ENCODE data around the gene SNTA1. TPM values are rescaled to one million over a fixed set of nuclear protein-coding genes. Genes with fewer than 3 reads are reported as not detected.
"Not testable (repeated sequence)": the region's sequence is repeated elsewhere in the genome, so short reads cannot be mapped to it uniquely, and the experiment has no call there.

The SNTA1 gene
- total and polyA plus RNA-seq, 7 donors = 36.6 to 196 (median 139) TPM

DNA sequence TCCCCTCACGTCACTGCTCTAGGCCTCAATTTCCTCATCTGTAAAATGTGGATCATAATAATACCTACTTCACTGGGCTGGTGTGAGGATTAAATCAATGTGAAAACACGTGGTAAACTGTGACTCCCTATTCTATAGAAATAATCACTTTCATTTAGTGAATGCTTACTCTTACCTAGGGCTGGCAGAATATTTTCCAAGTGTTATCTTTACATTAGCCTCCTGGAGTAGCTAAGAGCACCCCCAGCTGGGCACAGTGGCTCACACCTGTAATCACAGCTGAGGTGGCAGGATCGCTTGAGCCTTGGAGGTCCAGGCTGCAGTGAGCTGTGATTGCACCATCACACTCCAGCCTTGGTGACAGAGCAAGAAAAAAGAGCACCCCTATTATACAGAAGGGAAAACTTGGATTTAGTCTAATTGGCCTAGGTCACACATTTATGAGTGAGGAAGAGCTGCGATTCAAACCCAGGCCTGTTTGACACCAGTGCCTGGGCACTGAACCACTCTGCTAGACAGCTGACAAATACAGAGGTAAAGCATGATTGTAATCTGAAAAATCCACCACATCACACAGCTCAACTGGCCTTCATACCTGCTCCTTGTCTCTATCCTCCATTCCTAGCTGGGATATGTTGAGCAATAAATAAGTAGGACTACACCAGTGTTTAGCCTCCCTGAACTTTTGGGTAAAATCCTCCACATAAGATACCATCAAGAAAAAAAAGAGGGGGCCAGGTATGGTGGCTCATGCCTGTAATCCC, 1.4 kb upstream of the SNTA1 start:
- Histone ChIP-seq H3K9me3 (no peaks in the 10 kb centered on the region), H3K4me1 (peaks cover 26% of the 10 kb centered on the region), H3K36me3 (ENCODE audit: insufficient read depth in 1 of 2, low read depth in 1 of 2) (no peaks in the 10 kb centered on the region), H3K27ac (peak overlapping the region; percentile 90), H3K27me3 (ENCODE audit: insufficient read depth in 3 of 3, low read length in 2 of 3) (no peaks in the 10 kb centered on the region), H3K4me3 (peak overlapping the region; percentile 71)
- 40 to 62% (median 42%) methylated on average over 4 of the region's 4 CpGs for WGBS, 3 donors
- intact Hi-C loops (cut with DNase I) = loop anchor here (2.0 to 5.0 kb wide), 3 partner anchors 28 to 43 kb away; partner anchors contain the start of gene CDK5RAP1 (in 2 of the 2)
- peak in 1 of 2 donors; percentile 31 for DNase-seq
- peak; percentile 30 to 67 (median 60) for ATAC-seq
- TF ChIP-seq, protein P1, sequence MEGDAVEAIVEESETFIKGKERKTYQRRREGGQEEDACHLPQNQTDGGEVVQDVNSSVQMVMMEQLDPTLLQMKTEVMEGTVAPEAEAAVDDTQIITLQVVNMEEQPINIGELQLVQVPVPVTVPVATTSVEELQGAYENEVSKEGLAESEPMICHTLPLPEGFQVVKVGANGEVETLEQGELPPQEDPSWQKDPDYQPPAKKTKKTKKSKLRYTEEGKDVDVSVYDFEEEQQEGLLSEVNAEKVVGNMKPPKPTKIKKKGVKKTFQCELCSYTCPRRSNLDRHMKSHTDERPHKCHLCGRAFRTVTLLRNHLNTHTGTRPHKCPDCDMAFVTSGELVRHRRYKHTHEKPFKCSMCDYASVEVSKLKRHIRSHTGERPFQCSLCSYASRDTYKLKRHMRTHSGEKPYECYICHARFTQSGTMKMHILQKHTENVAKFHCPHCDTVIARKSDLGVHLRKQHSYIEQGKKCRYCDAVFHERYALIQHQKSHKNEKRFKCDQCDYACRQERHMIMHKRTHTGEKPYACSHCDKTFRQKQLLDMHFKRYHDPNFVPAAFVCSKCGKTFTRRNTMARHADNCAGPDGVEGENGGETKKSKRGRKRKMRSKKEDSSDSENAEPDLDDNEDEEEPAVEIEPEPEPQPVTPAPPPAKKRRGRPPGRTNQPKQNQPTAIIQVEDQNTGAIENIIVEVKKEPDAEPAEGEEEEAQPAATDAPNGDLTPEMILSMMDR (IDR thresholded peaks at IDR 0.05) = peak; percentile 51

DNA sequence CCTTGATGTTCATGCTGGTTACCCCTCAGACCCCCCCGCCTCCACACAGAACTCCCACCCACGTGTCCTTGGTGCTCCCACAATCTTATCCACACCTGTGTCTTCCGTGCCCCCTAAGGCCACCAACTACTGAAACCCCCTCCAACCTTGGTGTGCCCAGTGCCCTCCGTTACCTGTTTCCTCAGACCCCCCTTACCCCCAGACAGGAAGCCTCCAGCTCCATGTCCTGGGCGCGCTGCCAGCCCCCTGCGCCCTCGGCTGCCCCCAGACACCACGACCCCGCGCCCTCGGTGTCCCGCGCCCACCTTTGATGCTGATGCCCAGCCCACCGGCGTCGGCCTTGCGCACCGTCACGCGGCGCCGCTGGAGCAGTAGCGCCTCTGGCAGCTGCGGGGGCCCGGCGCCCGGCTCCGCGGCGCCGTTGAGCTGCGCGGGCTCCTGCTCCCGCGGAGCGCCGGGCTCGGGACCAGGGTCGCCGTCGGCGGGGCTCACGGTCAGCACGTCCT, 504 bp downstream of the SNTA1 start:
- intact Hi-C loops (cut with DNase I) = loop anchor here (5.0 kb wide), 1 partner anchor 41 kb away; the partner anchor contains the start of gene CDK5RAP1 (in 2 of the 2)
- Histone ChIP-seq H3K9me3 (no peaks in the 10 kb centered on the region), H3K4me3 (peak overlapping the region; percentile 71), H3K36me3 (ENCODE audit: insufficient read depth in 1 of 2, low read depth in 1 of 2) (peaks cover 0 to 10% of the 10 kb centered on the region in 2 donors), H3K27ac (peak overlapping the region; percentile 90), H3K27me3 (ENCODE audit: insufficient read depth in 3 of 3, low read length in 2 of 3) (no peaks in the 10 kb centered on the region), H3K4me1 (peaks cover 29% of the 10 kb centered on the region)
- peak; percentile 1 to 20 (median 12) for ATAC-seq
- TF ChIP-seq, protein P1 (IDR thresholded peaks at IDR 0.05) = no peak
- peak; percentile 43 to 70 for DNase-seq
- WGBS, 3 donors = 1 to 3% (median 2%) methylated on average over 23 to 45 of the region's 45 CpGs

DNA sequence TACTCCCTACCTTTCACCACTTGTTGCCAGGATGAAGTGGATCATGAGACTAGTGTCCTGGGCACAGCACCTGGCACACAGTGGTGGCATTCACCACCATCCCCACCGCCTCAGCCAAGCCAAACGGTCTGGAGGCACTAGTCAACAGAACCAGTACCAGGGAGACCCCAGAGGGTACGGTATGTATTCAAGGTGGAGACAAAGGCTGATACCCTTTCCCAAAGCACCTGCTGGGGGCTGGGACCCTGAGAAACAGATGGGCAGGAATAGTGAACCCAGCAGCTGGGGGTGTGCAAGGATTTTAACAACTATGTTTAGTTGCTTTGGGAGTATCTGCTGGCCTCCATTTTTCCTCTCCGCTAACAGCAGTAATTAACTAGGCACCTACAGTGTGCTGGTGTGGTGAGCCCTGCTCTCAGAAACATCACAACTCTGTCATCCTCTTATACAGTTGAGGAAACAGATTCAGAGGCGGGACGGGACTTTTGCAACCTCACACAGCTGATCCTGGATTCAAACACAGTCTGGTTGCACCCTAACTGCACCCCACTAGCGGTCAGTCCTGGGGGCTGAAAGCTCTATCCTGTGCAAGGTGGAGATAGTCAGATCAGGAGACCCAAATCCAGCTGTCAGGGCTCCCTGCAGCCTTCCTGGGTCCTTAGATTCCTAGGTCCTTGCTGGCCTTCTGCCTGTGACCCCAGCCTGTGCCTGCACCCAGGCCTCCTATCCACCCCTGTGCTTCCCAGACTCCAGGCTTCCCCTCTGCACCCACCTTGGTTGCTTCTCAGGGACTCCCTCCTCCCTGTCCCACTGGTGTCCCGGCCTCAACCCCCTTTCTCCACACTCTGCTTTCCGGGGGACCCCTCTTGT, 1.2 kb downstream of the SNTA1 start:
- intact Hi-C loops (cut with DNase I) = loop anchor here (5.0 kb wide), 1 partner anchor 40 kb away; the partner anchor contains the start of gene CDK5RAP1 (in 2 of the 2)
- Histone ChIP-seq H3K36me3 (ENCODE audit: insufficient read depth in 1 of 2, low read depth in 1 of 2) (peaks cover 0 to 15% of the 10 kb centered on the region in 2 donors), H3K9me3 (no peaks in the 10 kb centered on the region), H3K4me3 (peak overlapping the region; percentile 71), H3K27me3 (ENCODE audit: insufficient read depth in 3 of 3, low read length in 2 of 3) (no peaks in the 10 kb centered on the region), H3K4me1 (peaks cover 33% of the 10 kb centered on the region), H3K27ac (peak overlapping the region; percentile 90)
- 38 to 51% (median 41%) methylated on average over 9 of the region's 9 CpGs for WGBS, 3 donors
- TF ChIP-seq, protein P1 (IDR thresholded peaks at IDR 0.05) = no peak
- ATAC-seq (no peak), DNase-seq (no peak)

DNA sequence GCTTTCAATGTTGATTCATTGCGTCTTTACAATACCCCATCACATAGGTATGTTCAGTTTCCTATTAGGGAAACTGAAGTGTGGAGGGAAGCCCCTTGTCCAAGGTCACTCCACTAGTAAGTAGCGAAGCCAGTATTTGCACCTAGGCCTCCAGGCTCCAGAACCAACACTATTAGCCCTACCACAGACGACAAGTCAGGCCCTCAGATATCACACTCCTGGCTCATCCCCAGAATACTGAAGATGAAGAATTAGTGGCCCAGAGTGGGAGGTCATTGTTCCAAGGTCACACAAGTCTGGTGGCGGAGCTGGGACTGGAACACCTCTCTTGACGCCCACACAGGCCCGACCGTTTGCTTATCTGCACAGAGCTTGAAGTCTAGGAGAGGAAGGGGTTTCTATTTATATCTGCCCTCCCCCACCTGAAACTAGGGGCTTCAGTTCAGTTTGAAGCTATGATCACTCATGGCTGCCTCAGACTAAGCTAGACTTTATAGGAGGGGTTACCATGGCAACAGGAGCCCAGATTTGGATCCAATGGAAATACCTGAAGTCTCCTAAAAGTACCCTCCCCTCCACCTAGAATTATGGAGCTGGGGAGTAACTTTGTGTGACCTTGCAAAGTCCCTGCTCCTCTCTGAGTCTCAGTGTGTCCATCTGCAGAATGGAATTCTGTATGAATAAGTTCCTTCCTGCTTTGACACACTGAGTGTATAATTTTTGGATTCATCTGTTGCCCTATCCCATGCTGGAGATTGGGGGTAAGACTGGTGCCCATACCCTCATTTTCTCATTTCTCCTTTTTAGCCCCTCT, 2.2 kb downstream of the SNTA1 start:
- TF ChIP-seq, protein P1 (IDR thresholded peaks at IDR 0.05) = no peak
- H3K27me3 ChIP-seq (ENCODE audit: insufficient read depth in 3 of 3, low read length in 2 of 3) = no peaks in the 10 kb centered on the region
- intact Hi-C loops (cut with DNase I) = loop anchor here (1.0 to 5.0 kb wide), 2 partner anchors 16 to 39 kb away; partner anchors contain the start of gene CDK5RAP1 (in 2 of the 2)
- 34 to 50% (median 37%) methylated on average over 7 of the region's 7 CpGs for WGBS, 3 donors
- DNase-seq = no peak
- ATAC-seq = no peak
- H3K4me3 ChIP-seq = peak overlapping the region; percentile 71
- peak overlapping the region; percentile 90 for H3K27ac ChIP-seq
- H3K36me3 ChIP-seq (ENCODE audit: insufficient read depth in 1 of 2, low read depth in 1 of 2) = peaks cover 0 to 15% of the 10 kb centered on the region in 2 donors
- peaks cover 35% of the 10 kb centered on the region for H3K4me1 ChIP-seq
- no peaks in the 10 kb centered on the region for H3K9me3 ChIP-seq

DNA sequence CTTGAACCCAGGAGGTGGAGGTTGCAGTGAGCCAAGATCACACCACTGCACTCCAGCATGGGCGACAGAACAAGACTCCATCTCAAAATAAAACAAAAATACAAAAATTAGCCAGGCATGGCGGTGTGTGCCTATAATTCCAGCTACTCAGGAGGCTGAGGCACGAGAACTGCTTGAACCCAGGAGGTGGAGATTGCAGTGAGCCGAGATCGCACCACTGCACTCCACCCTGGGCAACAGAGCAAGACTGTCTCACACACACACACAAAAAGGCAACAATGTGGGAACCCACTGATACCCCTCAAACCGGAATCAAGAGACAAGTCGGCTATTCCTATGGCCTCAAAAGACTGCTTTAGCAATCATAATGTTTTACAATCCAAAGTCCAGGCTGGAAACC, 3.0 kb downstream of the SNTA1 start:
- Histone ChIP-seq H3K27ac (peak overlapping the region; percentile 90), H3K4me1 (peaks cover 35% of the 10 kb centered on the region), H3K4me3 (peak overlapping the region; percentile 71), H3K36me3 (ENCODE audit: insufficient read depth in 1 of 2, low read depth in 1 of 2) (peaks cover 0 to 23% of the 10 kb centered on the region in 2 donors)
- not testable (repeated sequence) for H3K27me3 ChIP-seq (ENCODE audit: insufficient read depth in 3 of 3, low read length in 2 of 3); ATAC-seq; DNase-seq; H3K9me3 ChIP-seq
- intact Hi-C loops (cut with DNase I) = loop anchor here (5.0 kb wide), 1 partner anchor 38 kb away; the partner anchor contains the start of gene CDK5RAP1 (in 2 of the 2)
- 77 to 90% (median 82%) methylated on average over 7 of the region's 7 CpGs for WGBS, 3 donors
